Body of pancreas (tissue), 4 donors: ENCODE results near the gene UBP1.
"Not testable (repeated sequence)": the region's sequence is repeated elsewhere in the genome, so short reads cannot be mapped to it uniquely, and the experiment has no call there.

ENCODE experiments used
- POLR2A ChIP-seq, 3 donors: fragments of 450-650 bp; IDR thresholded peaks; one replicate each; pipeline ENCODE4 v1.6.1; 2016; ENCODE audit warnings: antibody characterized with exemption in 3 of 3, mild to moderate bottlenecking in 2 of 3
- TF ChIP-seq, protein P1 (sequence below), 7 experiments: fragments of 450-650 bp in 4 of 7; fragments of 200-600 bp in 3 of 7; sonication (generic) in 3 of 7; IDR thresholded peaks; one replicate each; pipeline ENCODE4 v1.5.1; 2016 to 2019; ENCODE audit warnings: antibody characterized with exemption in 7 of 7

GRCh38 chr3:33429306-33429705, 10.9 kb downstream of the UBP1 start:
- TF ChIP-seq, protein P1, sequence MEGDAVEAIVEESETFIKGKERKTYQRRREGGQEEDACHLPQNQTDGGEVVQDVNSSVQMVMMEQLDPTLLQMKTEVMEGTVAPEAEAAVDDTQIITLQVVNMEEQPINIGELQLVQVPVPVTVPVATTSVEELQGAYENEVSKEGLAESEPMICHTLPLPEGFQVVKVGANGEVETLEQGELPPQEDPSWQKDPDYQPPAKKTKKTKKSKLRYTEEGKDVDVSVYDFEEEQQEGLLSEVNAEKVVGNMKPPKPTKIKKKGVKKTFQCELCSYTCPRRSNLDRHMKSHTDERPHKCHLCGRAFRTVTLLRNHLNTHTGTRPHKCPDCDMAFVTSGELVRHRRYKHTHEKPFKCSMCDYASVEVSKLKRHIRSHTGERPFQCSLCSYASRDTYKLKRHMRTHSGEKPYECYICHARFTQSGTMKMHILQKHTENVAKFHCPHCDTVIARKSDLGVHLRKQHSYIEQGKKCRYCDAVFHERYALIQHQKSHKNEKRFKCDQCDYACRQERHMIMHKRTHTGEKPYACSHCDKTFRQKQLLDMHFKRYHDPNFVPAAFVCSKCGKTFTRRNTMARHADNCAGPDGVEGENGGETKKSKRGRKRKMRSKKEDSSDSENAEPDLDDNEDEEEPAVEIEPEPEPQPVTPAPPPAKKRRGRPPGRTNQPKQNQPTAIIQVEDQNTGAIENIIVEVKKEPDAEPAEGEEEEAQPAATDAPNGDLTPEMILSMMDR (IDR thresholded peaks at IDR 0.05): not testable (repeated sequence)
- not testable (repeated sequence) for TF ChIP-seq POLR2A (IDR thresholded peaks at IDR 0.05)
